ENCODE measurements around the gene SAFB. TPM values are rescaled to one million over a fixed set of nuclear protein-coding genes. Genes with fewer than 3 reads are reported as not detected.

The SAFB gene
- total and polyA plus RNA-seq, 2 of the 13 experiments (the other 11 are each of a cell fraction or from before 2014, with no cell fraction given) = 21.0 to 28.4 TPM

DNA sequence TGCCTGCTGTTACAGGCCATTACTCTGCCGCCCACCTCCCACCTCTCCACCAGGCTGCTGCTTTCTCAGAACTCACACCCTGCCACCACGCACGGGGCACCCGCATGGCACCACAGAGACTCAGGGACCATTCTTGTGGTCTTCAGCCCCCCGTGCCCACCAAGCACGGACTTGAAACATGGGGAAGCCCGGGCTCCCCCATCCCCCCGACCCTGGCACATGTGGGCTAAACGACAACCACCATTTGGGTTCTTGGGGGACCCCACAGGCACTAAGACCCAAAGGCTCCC, 32.1 kb upstream of the SAFB start:
- Histone ChIP-seq H3K4me2 (ENCODE audit: low read depth, low read length) (no peak overlapping the region), H2AFZ (ENCODE audit: low read length) (no peak overlapping the region), H3K27ac (ENCODE audit: extremely low read length, insufficient read depth, low read length) (no peak overlapping the region), H3K9ac (ENCODE audit: insufficient read depth, low read depth, low read length) (no peak overlapping the region), H3K79me2 (ENCODE audit: insufficient read depth, low read length) (no peaks in the 10 kb centered on the region), H4K20me1 (ENCODE audit: insufficient read depth, low read length) (peaks cover 4% of the 10 kb centered on the region; the same call in 1 of the 2 replicates), H3K4me3 (replicated peaks in 1 of 3; ENCODE audit: insufficient read depth in 1 of 3, low read depth in 2 of 3, low read length in 3 of 3) (no peak overlapping the region), H3K27me3 (ENCODE audit: control insufficient read depth in 1 of 2, insufficient read depth in 2 of 2, low read length in 2 of 2) (no peaks in the 10 kb centered on the region), H3K9me3 (ENCODE audit: low read length) (no peaks in the 10 kb centered on the region), H3K36me3 (replicated peaks in 1 of 2; ENCODE audit: control insufficient read depth in 1 of 2, insufficient read depth in 2 of 2, low read length in 2 of 2) (peaks cover 46 to 87% of the 10 kb centered on the region in 2 experiments), H3K4me1 (ENCODE audit: insufficient read depth, low read length) (peaks cover 21% of the 10 kb centered on the region)
- ChIA-PET CTCF (ENCODE audit: low intra/inter-chr PET ratio, low total read pairs) (no interaction called here), POLR2A (no interaction called here)
- no peak for TF ChIP-seq PRMT3 (CRISPR knock-in tag; IDR thresholded peaks at IDR 0.05; ENCODE audit: borderline replicate concordance, low read depth)
- TF ChIP-seq ZNF713 (CRISPR knock-in tag; IDR thresholded peaks at IDR 0.05) = no peak
- no peak for TF ChIP-seq ZNF850 (CRISPR knock-in tag; conservative IDR thresholded peaks at IDR 0.05)
- no peak for TF ChIP-seq TOE1 (CRISPR knock-in tag; IDR thresholded peaks at IDR 0.05)
- TF ChIP-seq, protein P1, sequence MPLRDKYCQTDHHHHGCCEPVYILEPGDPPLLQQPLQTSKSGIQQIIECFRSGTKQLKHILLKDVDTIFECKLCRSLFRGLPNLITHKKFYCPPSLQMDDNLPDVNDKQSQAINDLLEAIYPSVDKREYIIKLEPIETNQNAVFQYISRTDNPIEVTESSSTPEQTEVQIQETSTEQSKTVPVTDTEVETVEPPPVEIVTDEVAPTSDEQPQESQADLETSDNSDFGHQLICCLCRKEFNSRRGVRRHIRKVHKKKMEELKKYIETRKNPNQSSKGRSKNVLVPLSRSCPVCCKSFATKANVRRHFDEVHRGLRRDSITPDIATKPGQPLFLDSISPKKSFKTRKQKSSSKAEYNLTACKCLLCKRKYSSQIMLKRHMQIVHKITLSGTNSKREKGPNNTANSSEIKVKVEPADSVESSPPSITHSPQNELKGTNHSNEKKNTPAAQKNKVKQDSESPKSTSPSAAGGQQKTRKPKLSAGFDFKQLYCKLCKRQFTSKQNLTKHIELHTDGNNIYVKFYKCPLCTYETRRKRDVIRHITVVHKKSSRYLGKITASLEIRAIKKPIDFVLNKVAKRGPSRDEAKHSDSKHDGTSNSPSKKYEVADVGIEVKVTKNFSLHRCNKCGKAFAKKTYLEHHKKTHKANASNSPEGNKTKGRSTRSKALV (CRISPR knock-in tag; IDR thresholded peaks at IDR 0.05) = no peak
- TF ChIP-seq FOXM1 (CRISPR knock-in tag; IDR thresholded peaks at IDR 0.05) = no peak
- no peak for TF ChIP-seq KMT2B (CRISPR knock-in tag; IDR thresholded peaks at IDR 0.05)
- TF ChIP-seq, protein P2, sequence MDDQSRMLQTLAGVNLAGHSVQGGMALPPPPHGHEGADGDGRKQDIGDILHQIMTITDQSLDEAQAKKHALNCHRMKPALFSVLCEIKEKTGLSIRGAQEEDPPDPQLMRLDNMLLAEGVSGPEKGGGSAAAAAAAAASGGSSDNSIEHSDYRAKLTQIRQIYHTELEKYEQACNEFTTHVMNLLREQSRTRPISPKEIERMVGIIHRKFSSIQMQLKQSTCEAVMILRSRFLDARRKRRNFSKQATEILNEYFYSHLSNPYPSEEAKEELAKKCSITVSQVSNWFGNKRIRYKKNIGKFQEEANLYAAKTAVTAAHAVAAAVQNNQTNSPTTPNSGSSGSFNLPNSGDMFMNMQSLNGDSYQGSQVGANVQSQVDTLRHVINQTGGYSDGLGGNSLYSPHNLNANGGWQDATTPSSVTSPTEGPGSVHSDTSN (CRISPR knock-in tag; IDR thresholded peaks at IDR 0.05; ENCODE audit: borderline replicate concordance) = no peak
- no peak for TF ChIP-seq ZNF839 (CRISPR knock-in tag; IDR thresholded peaks at IDR 0.05; ENCODE audit: borderline replicate concordance)
- TF ChIP-seq, protein P3, sequence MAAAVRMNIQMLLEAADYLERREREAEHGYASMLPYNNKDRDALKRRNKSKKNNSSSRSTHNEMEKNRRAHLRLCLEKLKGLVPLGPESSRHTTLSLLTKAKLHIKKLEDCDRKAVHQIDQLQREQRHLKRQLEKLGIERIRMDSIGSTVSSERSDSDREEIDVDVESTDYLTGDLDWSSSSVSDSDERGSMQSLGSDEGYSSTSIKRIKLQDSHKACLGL (CRISPR knock-in tag; IDR thresholded peaks at IDR 0.05) = no peak
- TF ChIP-seq NONO (IDR thresholded peaks at IDR 0.05) = no peak
- no peak for TF ChIP-seq NONO (CRISPR knock-in tag; conservative IDR thresholded peaks at IDR 0.05)
- TF ChIP-seq RAD21 (CRISPR knock-in tag; IDR thresholded peaks at IDR 0.05) = no peak
- no peak for TF ChIP-seq ATF1 (CRISPR knock-in tag; IDR thresholded peaks at IDR 0.05)
- FAIRE-seq (no peak), ATAC-seq (no peak), DNase-seq (ENCODE audit: low spot score) (no peak)
- no TSS peak for BruUV-seq (replicated peaks)
- WGBS (ENCODE audit: low lambda C conversion rate) = 99% methylated on average over 9 of the region's 9 CpGs
- in situ Hi-C loops (cut with HindIII; ENCODE audit: extremely low pct_ligation_motif_present, low pct_unique_long_range_greater_than_20kb) = no loop called here
- intact Hi-C loops (cut with micrococcal nuclease; ENCODE audit: unreplicated experiment) = no loop called here
